Measurements from ENCODE around the gene SPTLC2.
"Not testable (repeated sequence)": the region's sequence is repeated elsewhere in the genome, so short reads cannot be mapped to it uniquely, and the experiment has no call there.

The SPTLC2 gene

GRCh38 chr14:77556946-77557345 is 59.5 kb downstream of the SPTLC2 start:
- no peak for DNase-seq
- Histone ChIP-seq H3K36me3 (ENCODE audit: control insufficient read depth, insufficient read depth, low read length) (peaks cover 30% of the 10 kb centered on the region), H3K27ac (ENCODE audit: insufficient read depth, low read length, poor library complexity, severe bottlenecking) (no peak overlapping the region)

DNA sequence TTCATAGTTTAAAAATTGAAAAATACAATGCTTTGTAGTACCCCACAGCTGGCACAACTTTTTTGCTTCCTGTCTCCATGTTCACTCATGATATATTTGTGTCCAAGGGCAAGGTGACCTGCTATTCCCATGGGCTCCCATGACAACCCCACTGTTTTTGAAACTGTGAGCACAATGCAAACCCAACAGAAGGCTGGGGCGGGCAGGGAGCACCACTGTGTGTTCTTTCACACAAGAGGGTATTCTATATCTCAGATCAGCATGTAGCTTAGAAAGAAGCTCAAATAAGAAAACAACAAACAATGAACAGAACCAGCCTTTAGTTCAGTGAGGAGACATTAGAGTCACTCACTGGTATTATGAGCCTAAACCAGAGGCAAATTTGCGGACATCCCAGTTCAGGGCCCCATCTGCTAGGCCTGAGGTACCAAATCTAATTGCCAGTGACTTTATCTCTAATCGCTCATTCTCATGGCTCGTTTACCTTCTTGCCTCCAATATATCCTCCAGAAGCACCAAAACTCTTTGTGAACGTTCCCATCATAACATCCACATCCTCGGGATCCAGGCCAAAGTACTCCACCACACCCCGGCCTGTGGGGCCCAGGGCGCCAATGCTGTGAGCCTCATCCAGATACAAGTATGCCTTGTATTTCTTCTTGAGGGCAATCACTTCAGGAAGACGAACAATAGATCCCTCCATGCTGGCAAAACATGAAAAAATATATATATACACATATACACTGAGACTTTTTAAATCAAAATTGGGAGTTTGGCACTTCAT is 61.4 kb downstream of the SPTLC2 start:
- H3K9me3 ChIP-seq (ENCODE audit: control insufficient read depth, low read length) = no peaks in the 10 kb centered on the region
- DNase-seq = no peak
- no peaks in the 10 kb centered on the region for H3K27me3 ChIP-seq (replicated peaks; ENCODE audit: control insufficient read depth, insufficient read depth, low read length, poor library complexity, severe bottlenecking)
- peaks cover 39% of the 10 kb centered on the region for H3K36me3 ChIP-seq (ENCODE audit: control insufficient read depth, insufficient read depth, low read length)
- no peak overlapping the region for H3K27ac ChIP-seq (ENCODE audit: insufficient read depth, low read length, poor library complexity, severe bottlenecking)
- H3K4me3 ChIP-seq (ENCODE audit: insufficient read depth, low read depth, low read length, poor library complexity, severe bottlenecking) = no peak overlapping the region
- H3K4me1 ChIP-seq (ENCODE audit: control insufficient read depth, insufficient read depth, low read length, poor library complexity, severe bottlenecking) = no peaks in the 10 kb centered on the region

More at GRCh38 chr14:77556946-77557345, 59.5 kb downstream of the SPTLC2 start:
- Histone ChIP-seq H3K27me3 (replicated peaks; ENCODE audit: control insufficient read depth, insufficient read depth, low read length, poor library complexity, severe bottlenecking) (no peaks in the 10 kb centered on the region), H3K9me3 (ENCODE audit: control insufficient read depth, low read length) (no peaks in the 10 kb centered on the region), H3K4me1 (ENCODE audit: control insufficient read depth, insufficient read depth, low read length, poor library complexity, severe bottlenecking) (no peaks in the 10 kb centered on the region), H3K4me3 (ENCODE audit: insufficient read depth, low read depth, low read length, poor library complexity, severe bottlenecking) (no peak overlapping the region)

- no peak for DNase-seq
- H3K4me1 ChIP-seq (ENCODE audit: control insufficient read depth, insufficient read depth, low read length, poor library complexity, severe bottlenecking) = no peaks in the 10 kb centered on the region
- no peak overlapping the region for H3K27ac ChIP-seq (ENCODE audit: insufficient read depth, low read length, poor library complexity, severe bottlenecking)
- peaks cover 43% of the 10 kb centered on the region for H3K36me3 ChIP-seq (ENCODE audit: control insufficient read depth, insufficient read depth, low read length)
- H3K27me3 ChIP-seq (replicated peaks; ENCODE audit: control insufficient read depth, insufficient read depth, low read length, poor library complexity, severe bottlenecking) = no peaks in the 10 kb centered on the region
- H3K9me3 ChIP-seq (ENCODE audit: control insufficient read depth, low read length) = no peaks in the 10 kb centered on the region
- no peak overlapping the region for H3K4me3 ChIP-seq (ENCODE audit: insufficient read depth, low read depth, low read length, poor library complexity, severe bottlenecking)
These were observed 62.2 kb downstream of the SPTLC2 start for GRCh38 chr14:77554207-77554606.

GRCh38 chr14:77549451-77549850 is 67.0 kb downstream of the SPTLC2 start:
- no peak for DNase-seq
- peaks cover 29% of the 10 kb centered on the region for H3K36me3 ChIP-seq (ENCODE audit: control insufficient read depth, insufficient read depth, low read length)

DNA sequence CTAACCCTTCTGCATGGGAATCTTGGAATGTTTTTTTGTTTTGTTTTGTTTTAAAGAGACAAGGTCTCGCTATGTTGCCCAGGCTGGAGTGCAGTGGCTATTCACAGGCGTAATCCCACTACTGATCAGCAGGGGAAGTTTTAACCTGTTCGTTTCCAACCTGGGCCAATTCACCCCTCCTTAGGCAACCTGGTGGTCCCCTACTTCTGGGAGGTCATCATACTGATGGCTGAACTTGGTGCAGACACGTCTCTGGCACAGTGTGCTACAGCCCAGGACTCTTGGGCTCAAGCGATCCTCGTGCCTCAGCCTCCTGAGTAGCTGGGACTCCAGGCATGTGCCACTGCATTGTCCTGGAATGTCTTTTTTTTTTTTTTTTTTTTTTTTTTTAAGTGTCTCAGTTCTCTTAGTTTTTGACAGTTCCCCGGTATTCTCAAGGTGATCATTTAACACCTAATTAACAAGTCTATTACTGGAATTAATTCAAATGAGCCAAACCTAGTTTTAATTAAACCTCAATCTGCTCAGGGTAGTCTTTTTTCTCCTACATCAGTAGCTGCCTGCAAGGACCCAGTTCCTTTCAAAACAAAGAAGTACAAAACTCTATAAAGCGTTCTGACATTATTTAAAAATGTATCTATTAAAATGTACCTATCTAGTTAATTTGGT is 68.8 kb downstream of the SPTLC2 start:
- Histone ChIP-seq H3K36me3 (ENCODE audit: control insufficient read depth, insufficient read depth, low read length) (peaks cover 27% of the 10 kb centered on the region), H3K27ac (ENCODE audit: insufficient read depth, low read length, poor library complexity, severe bottlenecking) (no peak overlapping the region), H3K27me3 (replicated peaks; ENCODE audit: control insufficient read depth, insufficient read depth, low read length, poor library complexity, severe bottlenecking) (no peaks in the 10 kb centered on the region), H3K9me3 (ENCODE audit: control insufficient read depth, low read length) (no peaks in the 10 kb centered on the region), H3K4me1 (ENCODE audit: control insufficient read depth, insufficient read depth, low read length, poor library complexity, severe bottlenecking) (no peaks in the 10 kb centered on the region), H3K4me3 (ENCODE audit: insufficient read depth, low read depth, low read length, poor library complexity, severe bottlenecking) (no peak overlapping the region)
- no peak for DNase-seq

More at GRCh38 chr14:77549451-77549850, 67.0 kb downstream of the SPTLC2 start:
- H3K27ac ChIP-seq (ENCODE audit: insufficient read depth, low read length, poor library complexity, severe bottlenecking) = no peak overlapping the region
- H3K27me3 ChIP-seq (replicated peaks; ENCODE audit: control insufficient read depth, insufficient read depth, low read length, poor library complexity, severe bottlenecking) = no peaks in the 10 kb centered on the region
- no peak overlapping the region for H3K4me3 ChIP-seq (ENCODE audit: insufficient read depth, low read depth, low read length, poor library complexity, severe bottlenecking)
- H3K9me3 ChIP-seq (ENCODE audit: control insufficient read depth, low read length) = no peaks in the 10 kb centered on the region
- H3K4me1 ChIP-seq (ENCODE audit: control insufficient read depth, insufficient read depth, low read length, poor library complexity, severe bottlenecking) = no peaks in the 10 kb centered on the region

DNA sequence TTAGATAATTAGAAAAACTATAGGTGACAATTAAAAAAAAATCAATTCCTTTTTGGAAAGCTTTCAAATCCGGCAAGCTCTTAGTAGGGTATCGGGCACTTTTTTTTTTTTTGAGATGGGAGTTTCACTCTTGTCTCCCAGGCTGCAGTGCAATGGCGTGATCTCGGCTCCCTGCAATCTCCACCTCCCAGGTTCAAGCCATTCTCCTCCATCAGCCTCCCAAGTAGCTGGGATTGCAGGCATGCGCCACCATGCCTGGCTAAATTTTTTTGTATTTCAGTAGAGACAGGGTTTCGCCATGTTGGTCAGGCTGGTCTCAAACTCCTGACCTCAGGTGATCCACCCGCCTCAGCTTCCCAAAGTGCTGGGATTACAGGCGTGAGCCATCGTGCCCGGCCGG is 71.3 kb downstream of the SPTLC2 start:
- peaks cover 18% of the 10 kb centered on the region for H3K36me3 ChIP-seq (ENCODE audit: control insufficient read depth, insufficient read depth, low read length)
- not testable (repeated sequence) for DNase-seq

DNA sequence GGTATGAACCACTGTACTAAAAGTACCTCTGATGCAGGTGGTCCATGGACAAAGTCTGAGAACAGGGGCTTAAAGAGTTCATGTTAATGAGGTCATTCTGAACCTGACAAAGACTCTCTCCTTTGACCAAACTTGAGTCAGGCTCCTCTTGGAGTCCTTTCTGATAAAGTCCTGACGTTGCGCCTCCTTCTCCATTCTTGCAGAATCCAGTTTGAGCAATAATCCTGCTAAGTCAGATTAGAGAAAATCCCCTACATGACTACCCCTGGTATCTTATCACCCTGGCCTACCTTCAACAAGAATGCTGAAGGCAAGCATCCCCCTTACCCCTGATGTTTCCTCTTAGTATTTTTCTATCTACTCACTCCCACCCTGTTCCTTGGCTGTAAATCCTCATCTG is 71.9 kb downstream of the SPTLC2 start:
- Histone ChIP-seq H3K27me3 (replicated peaks; ENCODE audit: control insufficient read depth, insufficient read depth, low read length, poor library complexity, severe bottlenecking) (no peaks in the 10 kb centered on the region), H3K36me3 (ENCODE audit: control insufficient read depth, insufficient read depth, low read length) (peaks cover 15% of the 10 kb centered on the region), H3K4me3 (ENCODE audit: insufficient read depth, low read depth, low read length, poor library complexity, severe bottlenecking) (no peak overlapping the region), H3K9me3 (ENCODE audit: control insufficient read depth, low read length) (no peaks in the 10 kb centered on the region), H3K27ac (ENCODE audit: insufficient read depth, low read length, poor library complexity, severe bottlenecking) (no peak overlapping the region), H3K4me1 (ENCODE audit: control insufficient read depth, insufficient read depth, low read length, poor library complexity, severe bottlenecking) (no peaks in the 10 kb centered on the region)
- no peak for DNase-seq

More for the DNA sequence above, 71.3 kb downstream of the SPTLC2 start:
- H3K27me3 ChIP-seq (replicated peaks; ENCODE audit: control insufficient read depth, insufficient read depth, low read length, poor library complexity, severe bottlenecking); H3K4me3 ChIP-seq (ENCODE audit: insufficient read depth, low read depth, low read length, poor library complexity, severe bottlenecking); H3K27ac ChIP-seq (ENCODE audit: insufficient read depth, low read length, poor library complexity, severe bottlenecking); H3K4me1 ChIP-seq (ENCODE audit: control insufficient read depth, insufficient read depth, low read length, poor library complexity, severe bottlenecking); H3K9me3 ChIP-seq (ENCODE audit: control insufficient read depth, low read length): not testable (repeated sequence)

DNA sequence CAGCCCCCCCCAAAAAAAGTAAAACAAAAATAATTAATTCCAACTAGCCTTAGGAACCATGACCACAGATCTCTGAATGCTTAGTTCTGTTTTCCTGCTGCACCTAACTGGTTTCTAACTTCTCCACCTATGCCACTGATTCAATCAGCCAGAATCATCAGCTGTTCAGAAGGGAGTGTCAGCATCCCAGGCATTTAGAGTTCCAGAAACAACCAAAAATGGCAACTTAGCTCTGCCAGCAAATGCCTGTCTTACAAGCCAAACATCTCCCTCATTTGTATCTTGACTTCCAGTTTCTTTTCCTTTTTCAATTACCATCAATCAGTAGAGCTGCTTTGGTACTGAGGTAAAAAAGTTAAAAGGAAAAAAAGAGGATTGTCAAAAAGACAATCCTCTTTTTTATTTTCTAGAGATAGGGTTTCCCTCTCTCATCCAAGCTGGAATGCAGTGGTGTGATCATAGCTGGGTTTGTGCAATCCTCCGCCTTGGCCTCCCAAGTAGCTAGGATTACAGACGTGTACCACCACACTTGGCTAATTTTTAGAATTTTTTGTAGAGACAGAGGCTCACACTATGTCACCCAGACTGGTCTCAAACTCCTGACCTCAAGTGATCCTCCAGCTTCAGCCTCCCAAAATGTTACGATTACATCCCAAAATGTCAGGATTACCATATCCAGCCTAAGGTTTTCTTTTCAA is 72.7 kb downstream of the SPTLC2 start:
- DNase-seq = no peak
- Histone ChIP-seq H3K9me3 (ENCODE audit: control insufficient read depth, low read length) (no peaks in the 10 kb centered on the region), H3K36me3 (ENCODE audit: control insufficient read depth, insufficient read depth, low read length) (peaks cover 7% of the 10 kb centered on the region), H3K27me3 (replicated peaks; ENCODE audit: control insufficient read depth, insufficient read depth, low read length, poor library complexity, severe bottlenecking) (no peaks in the 10 kb centered on the region), H3K4me1 (ENCODE audit: control insufficient read depth, insufficient read depth, low read length, poor library complexity, severe bottlenecking) (no peaks in the 10 kb centered on the region), H3K4me3 (ENCODE audit: insufficient read depth, low read depth, low read length, poor library complexity, severe bottlenecking) (no peak overlapping the region), H3K27ac (ENCODE audit: insufficient read depth, low read length, poor library complexity, severe bottlenecking) (no peak overlapping the region)

- H3K27me3 ChIP-seq (replicated peaks; ENCODE audit: control insufficient read depth, insufficient read depth, low read length, poor library complexity, severe bottlenecking) = no peaks in the 10 kb centered on the region
- H3K4me3 ChIP-seq (ENCODE audit: insufficient read depth, low read depth, low read length, poor library complexity, severe bottlenecking) = no peak overlapping the region
- no peak for DNase-seq
- H3K9me3 ChIP-seq (ENCODE audit: control insufficient read depth, low read length) = no peaks in the 10 kb centered on the region
- no peak overlapping the region for H3K27ac ChIP-seq (ENCODE audit: insufficient read depth, low read length, poor library complexity, severe bottlenecking)
- no peaks in the 10 kb centered on the region for H3K4me1 ChIP-seq (ENCODE audit: control insufficient read depth, insufficient read depth, low read length, poor library complexity, severe bottlenecking)
- H3K36me3 ChIP-seq (ENCODE audit: control insufficient read depth, insufficient read depth, low read length) = peaks cover 1% of the 10 kb centered on the region
These were observed 73.2 kb downstream of the SPTLC2 start for GRCh38 chr14:77543240-77543551.
